RWPE2 (cell line): ENCODE data around the gene FLII.

ENCODE experiments used
- ATAC-seq: fragments of 200-7000 bp; cut with Tn5 transposase; 3 replicates; pipeline ENCODE4 v1.9.1; 2021; ENCODE audit warnings: low read depth
- DNase-seq: peaks from one replicate; pipeline ENCODE4 v3.0.0-alpha.2; 2020; ENCODE audit warnings: low spot score
- H3K27ac ChIP-seq: fragments of 450-650 bp; 2 replicates; pipeline ENCODE4 v1.5.1; 2017; ENCODE audit warnings: mild to moderate bottlenecking; ENCODE audit not compliant: poor library complexity, severe bottlenecking
- H3K27me3 ChIP-seq: fragments of 250-450 bp; sonication (Bioruptor Pico); 2 replicates; pipeline ENCODE4 v1.5.1; 2021; ENCODE audit warnings: mild to moderate bottlenecking, moderate library complexity; ENCODE audit not compliant: insufficient read depth, poor library complexity, severe bottlenecking
- H3K36me3 ChIP-seq: fragments of 250-450 bp; sonication (Bioruptor Pico); 2 replicates; pipeline ENCODE4 v1.5.1; 2020; ENCODE audit warnings: low read depth, mild to moderate bottlenecking, moderate library complexity
- H3K4me1 ChIP-seq: fragments of 250-450 bp; sonication (Bioruptor Pico); 2 replicates; pipeline ENCODE4 v1.5.1; 2021; ENCODE audit warnings: mild to moderate bottlenecking, moderate library complexity; ENCODE audit not compliant: insufficient read depth, poor library complexity, severe bottlenecking
- H3K4me3 ChIP-seq: fragments of 250-450 bp; sonication (Bioruptor Pico); 2 replicates; pipeline ENCODE4 v1.5.1; 2021; ENCODE audit warnings: mild to moderate bottlenecking, moderate library complexity; ENCODE audit not compliant: severe bottlenecking
- H3K9me3 ChIP-seq: fragments of 250-450 bp; sonication (Bioruptor Pico); 2 replicates; pipeline ENCODE4 v1.5.1; 2021; ENCODE audit warnings: mild to moderate bottlenecking, moderate library complexity; ENCODE audit not compliant: severe bottlenecking
- TF ChIP-seq, protein P1 (sequence below): fragments of 450-650 bp; IDR thresholded peaks from one replicate; pipeline ENCODE4 v1.5.1; 2017; ENCODE audit warnings: mild to moderate bottlenecking, moderate library complexity; ENCODE audit not compliant: poor library complexity, severe bottlenecking

Gene FLII

DNA sequence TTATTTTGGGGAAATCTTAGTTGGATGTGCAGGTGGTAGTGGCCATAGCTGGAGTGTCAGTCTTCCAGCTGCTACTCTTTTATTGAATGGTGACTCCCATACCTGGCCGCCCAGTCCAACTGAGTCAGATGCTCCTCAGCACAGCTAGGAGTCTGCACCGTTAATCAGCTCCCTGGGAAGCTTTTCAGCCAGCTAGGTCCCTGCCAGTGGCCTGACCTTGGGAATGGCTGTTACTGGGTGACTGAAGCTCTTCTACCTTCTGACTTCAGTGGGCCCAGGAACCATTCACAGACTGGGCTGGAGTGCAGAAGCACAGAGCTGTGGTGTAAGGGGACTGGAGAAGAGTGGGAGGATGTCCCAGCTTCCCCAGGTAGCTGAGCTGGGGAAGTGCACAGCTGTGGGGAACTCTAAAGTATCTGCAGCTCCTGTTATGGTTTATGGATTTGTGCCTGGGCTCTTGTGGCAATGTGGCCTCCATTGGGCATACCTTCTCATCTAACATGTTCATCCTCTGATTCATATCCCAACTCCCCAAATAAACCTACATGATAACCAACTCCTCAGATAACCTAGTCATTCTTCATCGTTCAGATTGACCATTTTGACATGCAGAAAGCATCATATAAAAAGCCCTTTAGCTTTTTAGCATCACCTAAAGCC, 60.9 kb downstream of the FLII start:
- Histone ChIP-seq H3K27me3 (no peaks in the 10 kb centered on the region), H3K36me3 (peaks cover 75% of the 10 kb centered on the region), H3K4me3 (no peak overlapping the region), H3K27ac (no peak overlapping the region), H3K4me1 (peaks cover 5% of the 10 kb centered on the region), H3K9me3 (no peaks in the 10 kb centered on the region)
- TF ChIP-seq, protein P1, sequence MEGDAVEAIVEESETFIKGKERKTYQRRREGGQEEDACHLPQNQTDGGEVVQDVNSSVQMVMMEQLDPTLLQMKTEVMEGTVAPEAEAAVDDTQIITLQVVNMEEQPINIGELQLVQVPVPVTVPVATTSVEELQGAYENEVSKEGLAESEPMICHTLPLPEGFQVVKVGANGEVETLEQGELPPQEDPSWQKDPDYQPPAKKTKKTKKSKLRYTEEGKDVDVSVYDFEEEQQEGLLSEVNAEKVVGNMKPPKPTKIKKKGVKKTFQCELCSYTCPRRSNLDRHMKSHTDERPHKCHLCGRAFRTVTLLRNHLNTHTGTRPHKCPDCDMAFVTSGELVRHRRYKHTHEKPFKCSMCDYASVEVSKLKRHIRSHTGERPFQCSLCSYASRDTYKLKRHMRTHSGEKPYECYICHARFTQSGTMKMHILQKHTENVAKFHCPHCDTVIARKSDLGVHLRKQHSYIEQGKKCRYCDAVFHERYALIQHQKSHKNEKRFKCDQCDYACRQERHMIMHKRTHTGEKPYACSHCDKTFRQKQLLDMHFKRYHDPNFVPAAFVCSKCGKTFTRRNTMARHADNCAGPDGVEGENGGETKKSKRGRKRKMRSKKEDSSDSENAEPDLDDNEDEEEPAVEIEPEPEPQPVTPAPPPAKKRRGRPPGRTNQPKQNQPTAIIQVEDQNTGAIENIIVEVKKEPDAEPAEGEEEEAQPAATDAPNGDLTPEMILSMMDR, result no peak
- no peak for DNase-seq
- no peak for ATAC-seq

DNA sequence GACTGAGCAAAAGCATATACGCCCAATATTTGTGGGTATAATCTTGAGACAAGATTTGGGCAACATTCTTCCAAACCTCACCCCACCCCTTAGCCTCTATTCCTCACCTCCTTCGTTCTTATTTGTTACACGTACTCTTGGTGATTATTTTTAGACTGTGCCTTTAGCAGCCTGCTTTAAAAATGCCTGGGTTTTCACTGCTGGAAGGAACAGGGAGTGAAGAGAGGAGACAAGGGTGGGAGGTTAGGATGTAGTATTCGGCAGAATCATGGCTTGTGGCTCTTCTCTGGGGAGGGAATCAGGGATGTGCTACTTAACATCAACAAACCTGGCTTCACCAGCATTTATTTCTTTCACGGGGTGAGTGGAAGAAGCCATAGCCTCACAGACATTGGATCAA, 63.3 kb downstream of the FLII start:
- no peak overlapping the region for H3K27ac ChIP-seq
- DNase-seq (no peak), ATAC-seq (no peak)
- H3K36me3 ChIP-seq, result peaks cover 80% of the 10 kb centered on the region
- TF ChIP-seq, protein P1, result no peak
- H3K9me3 ChIP-seq, result no peaks in the 10 kb centered on the region
- peaks cover 5% of the 10 kb centered on the region for H3K4me1 ChIP-seq
- no peaks in the 10 kb centered on the region for H3K27me3 ChIP-seq
- H3K4me3 ChIP-seq, result no peak overlapping the region
